ENCODE data around the gene RRAS.

DNA sequence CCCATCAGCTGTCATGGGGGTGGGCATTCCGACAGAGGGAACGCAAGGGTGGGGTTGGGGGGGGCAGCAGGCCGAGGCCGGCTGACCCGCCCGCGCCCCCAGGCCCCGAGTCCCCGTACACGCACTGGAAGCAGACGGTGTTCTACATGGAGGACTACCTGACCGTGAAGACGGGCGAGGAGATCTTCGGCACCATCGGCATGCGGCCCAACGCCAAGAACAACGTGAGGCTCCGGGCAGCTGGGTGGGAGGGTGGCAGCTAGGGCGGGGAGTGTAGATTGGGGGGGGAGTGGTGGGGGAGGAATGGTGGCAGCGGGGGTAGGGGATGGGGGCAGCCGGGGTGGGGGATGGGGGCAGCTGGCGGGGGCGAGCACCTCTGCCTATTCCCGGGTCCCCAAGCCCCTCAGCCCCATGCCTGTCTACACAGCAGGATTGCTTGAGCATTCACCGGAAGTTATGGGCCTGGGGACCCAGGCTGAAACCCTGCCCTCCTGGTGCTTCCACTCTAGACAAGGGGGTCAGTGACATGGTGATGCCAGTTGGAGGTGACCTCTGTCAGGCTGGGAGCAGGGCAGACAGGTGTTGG lies 46.7 kb upstream of the RRAS start:
- no peak for TF ChIP-seq ZFX (IDR thresholded peaks at IDR 0.05; ENCODE audit: borderline replicate concordance)
- TF ChIP-seq, protein P1, sequence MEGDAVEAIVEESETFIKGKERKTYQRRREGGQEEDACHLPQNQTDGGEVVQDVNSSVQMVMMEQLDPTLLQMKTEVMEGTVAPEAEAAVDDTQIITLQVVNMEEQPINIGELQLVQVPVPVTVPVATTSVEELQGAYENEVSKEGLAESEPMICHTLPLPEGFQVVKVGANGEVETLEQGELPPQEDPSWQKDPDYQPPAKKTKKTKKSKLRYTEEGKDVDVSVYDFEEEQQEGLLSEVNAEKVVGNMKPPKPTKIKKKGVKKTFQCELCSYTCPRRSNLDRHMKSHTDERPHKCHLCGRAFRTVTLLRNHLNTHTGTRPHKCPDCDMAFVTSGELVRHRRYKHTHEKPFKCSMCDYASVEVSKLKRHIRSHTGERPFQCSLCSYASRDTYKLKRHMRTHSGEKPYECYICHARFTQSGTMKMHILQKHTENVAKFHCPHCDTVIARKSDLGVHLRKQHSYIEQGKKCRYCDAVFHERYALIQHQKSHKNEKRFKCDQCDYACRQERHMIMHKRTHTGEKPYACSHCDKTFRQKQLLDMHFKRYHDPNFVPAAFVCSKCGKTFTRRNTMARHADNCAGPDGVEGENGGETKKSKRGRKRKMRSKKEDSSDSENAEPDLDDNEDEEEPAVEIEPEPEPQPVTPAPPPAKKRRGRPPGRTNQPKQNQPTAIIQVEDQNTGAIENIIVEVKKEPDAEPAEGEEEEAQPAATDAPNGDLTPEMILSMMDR (IDR thresholded peaks at IDR 0.05): no peak

Measured in 22Rv1 (cell line).